ENCODE measurements around the gene NPFFR1.

Gene NPFFR1

GRCh38 chr10:70286616-70287015 lies 2.8 kb upstream of the NPFFR1 start:
- no peak overlapping the region for H3K4me3 ChIP-seq (ENCODE audit: low read depth, low read length)
- no peak for TF ChIP-seq CTCF (IDR thresholded peaks at IDR 0.05; ENCODE audit: low read depth, low read length)

GRCh38 chr10:70285476-70285831 lies 1.6 kb upstream of the NPFFR1 start:
- H3K4me3 ChIP-seq (ENCODE audit: low read depth, low read length), result no peak overlapping the region
- TF ChIP-seq CTCF (IDR thresholded peaks at IDR 0.05; ENCODE audit: low read depth, low read length), result no peak

- no peak for TF ChIP-seq CTCF (IDR thresholded peaks at IDR 0.05; ENCODE audit: low read depth, low read length)
- H3K4me3 ChIP-seq (ENCODE audit: low read depth, low read length), result no peak overlapping the region
Measured at GRCh38 chr10:70284542-70285475, 1.0 kb upstream of the NPFFR1 start.

GRCh38 chr10:70283071-70283444 lies 746 bp downstream of the NPFFR1 start:
- no peak for TF ChIP-seq CTCF (IDR thresholded peaks at IDR 0.05; ENCODE audit: low read depth, low read length)
- no peak overlapping the region for H3K4me3 ChIP-seq (ENCODE audit: low read depth, low read length)

- H3K4me3 ChIP-seq (ENCODE audit: low read depth, low read length), result no peak overlapping the region
- no peak for TF ChIP-seq CTCF (IDR thresholded peaks at IDR 0.05; ENCODE audit: low read depth, low read length)
Measured at GRCh38 chr10:70281609-70282008, 2.2 kb downstream of the NPFFR1 start.

- H3K4me3 ChIP-seq (ENCODE audit: low read depth, low read length), result no peak overlapping the region
- no peak for TF ChIP-seq CTCF (IDR thresholded peaks at IDR 0.05; ENCODE audit: low read depth, low read length)
Measured at GRCh38 chr10:70280099-70280498, 3.7 kb downstream of the NPFFR1 start.

GRCh38 chr10:70277396-70278030 lies 6.3 kb downstream of the NPFFR1 start:
- no peak for TF ChIP-seq CTCF (IDR thresholded peaks at IDR 0.05; ENCODE audit: low read depth, low read length)
- H3K4me3 ChIP-seq (ENCODE audit: low read depth, low read length), result no peak overlapping the region
